Bone marrow (tissue), 2 donors: ENCODE data around the gene SHMT2.

Experiments used
- DNase-seq, 2 donors: peaks; one replicate each; lab custom pipeline; 2025; lab: John Stamatoyannopoulos, UW

The SHMT2 gene

GRCh38 chr12:57226588-57227314 lies 2.8 kb upstream of the SHMT2 start:
- DNase-seq, result no peak

- DNase-seq, result no peak
These were observed 2.0 kb upstream of the SHMT2 start for GRCh38 chr12:57227315-57228115.

- no peak for DNase-seq
These were observed 371 bp upstream of the SHMT2 start for GRCh38 chr12:57229046-57229633.

- DNase-seq, result no peak
These were observed 1.1 kb downstream of the SHMT2 start for GRCh38 chr12:57230381-57231155.

GRCh38 chr12:57231276-57232021 lies 1.9 kb downstream of the SHMT2 start:
- no peak for DNase-seq

GRCh38 chr12:57232156-57232756 lies 2.7 kb downstream of the SHMT2 start:
- DNase-seq, result no peak

- DNase-seq, result no peak
These were observed 4.1 kb downstream of the SHMT2 start for GRCh38 chr12:57233357-57234232.

GRCh38 chr12:57234233-57234570 lies 4.7 kb downstream of the SHMT2 start:
- DNase-seq, result no peak

- DNase-seq, result no peak
These were observed 5.1 kb downstream of the SHMT2 start for GRCh38 chr12:57234571-57235016.

- DNase-seq, result no peak
These were observed 5.7 kb downstream of the SHMT2 start for GRCh38 chr12:57235017-57235727.

- no peak for DNase-seq
These were observed 6.2 kb downstream of the SHMT2 start for GRCh38 chr12:57235728-57236131.

- DNase-seq, result no peak
These were observed 6.9 kb downstream of the SHMT2 start for GRCh38 chr12:57236201-57236924.

- DNase-seq, result no peak
These were observed 7.5 kb downstream of the SHMT2 start for GRCh38 chr12:57236925-57237595.

- DNase-seq, result no peak
These were observed 8.1 kb downstream of the SHMT2 start for GRCh38 chr12:57237596-57237931.

GRCh38 chr12:57237932-57238853 lies 8.7 kb downstream of the SHMT2 start:
- DNase-seq, result no peak

GRCh38 chr12:57238854-57239554 lies 9.5 kb downstream of the SHMT2 start:
- DNase-seq, result peak; percentile 63 to 84
